Renal pelvis (tissue), 4 donors: ENCODE measurements around the gene LYST. TPM values are rescaled to one million over a fixed set of nuclear protein-coding genes. Genes with fewer than 3 reads are reported as not detected.
"Not testable (repeated sequence)": the region's sequence is repeated elsewhere in the genome, so short reads cannot be mapped to it uniquely, and the experiment has no call there.

Source experiments
- DNase-seq: peaks from one replicate; pipeline ENCODE4 v3.0.0-alpha.2; 2013
- polyA plus RNA-seq, 3 donors: library from polyadenylated mRNA; unstranded; fragments of 120-200 nt; gene quantifications; one replicate each; pipeline ENCODE4 v1.2.1, GENCODE V29; 2013; ENCODE audit not compliant: insufficient read length in 3 of 3

The LYST gene
- polyA plus RNA-seq, 3 donors = 10.2 to 13.2 (median 11.3) TPM

- no peak for DNase-seq
These were observed 230.6 kb downstream of the LYST start for GRCh38 chr1:235635938-235636662.

DNA sequence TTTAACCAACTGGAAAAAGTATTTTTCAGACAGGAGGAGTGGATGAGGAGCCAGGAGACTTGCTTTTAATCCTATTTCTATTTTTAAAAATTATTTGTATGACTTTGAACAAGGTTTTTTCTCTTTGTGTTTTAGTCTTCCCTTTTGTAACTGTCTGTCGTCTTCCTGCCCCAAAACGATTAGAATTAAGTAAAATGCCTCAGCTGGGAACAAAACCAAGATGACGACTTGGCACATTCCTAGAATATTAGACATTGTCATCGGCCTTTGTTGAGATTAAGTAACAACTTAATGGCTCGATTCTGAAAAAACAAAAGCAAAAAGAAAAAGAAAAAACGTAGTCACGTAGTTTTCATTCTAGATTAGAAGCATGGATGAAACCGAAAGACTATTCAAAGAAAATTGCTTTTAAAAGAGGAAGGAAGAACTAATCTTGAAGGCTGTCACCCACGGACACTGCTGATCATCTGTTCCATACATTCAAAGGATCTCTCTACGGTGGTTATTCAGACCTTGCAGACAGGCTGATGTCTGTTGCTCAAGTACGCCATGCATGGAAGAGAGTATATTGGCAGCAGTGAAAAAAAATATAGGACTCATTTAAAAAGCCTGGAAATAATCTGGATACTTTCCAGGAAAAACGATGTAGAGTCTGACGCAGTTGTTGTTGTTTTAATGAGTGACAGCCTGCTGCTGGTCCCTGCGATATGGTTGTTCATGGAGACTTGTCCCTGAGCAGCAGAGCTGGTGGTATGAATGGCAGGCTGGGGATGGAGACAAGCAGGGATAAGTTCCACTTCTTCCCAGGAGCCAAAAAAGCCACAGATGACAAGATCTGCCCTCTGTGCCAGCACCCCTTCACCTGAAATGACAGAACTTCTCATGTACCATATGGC is 234.0 kb downstream of the LYST start:
- DNase-seq = peak; percentile 26

- DNase-seq = no peak
These were observed 234.9 kb downstream of the LYST start for GRCh38 chr1:235631816-235632215.

- no peak for DNase-seq
These were observed 238.2 kb downstream of the LYST start for GRCh38 chr1:235628316-235629005.

- DNase-seq = no peak
These were observed 240.9 kb downstream of the LYST start for GRCh38 chr1:235625831-235626230.

- no peak for DNase-seq
These were observed 241.4 kb downstream of the LYST start for GRCh38 chr1:235625340-235625739.

- DNase-seq = peak; percentile 33
These were observed 241.9 kb downstream of the LYST start for GRCh38 chr1:235624721-235625333.

- no peak for DNase-seq
These were observed 243.5 kb downstream of the LYST start for GRCh38 chr1:235622936-235623779.

- DNase-seq = not testable (repeated sequence)
These were observed 247.6 kb downstream of the LYST start for GRCh38 chr1:235619149-235619548.

GRCh38 chr1:235617808-235618207 is 248.9 kb downstream of the LYST start:
- DNase-seq = no peak

GRCh38 chr1:235617140-235617539 is 249.6 kb downstream of the LYST start:
- DNase-seq = no peak

- no peak for DNase-seq
These were observed 252.2 kb downstream of the LYST start for GRCh38 chr1:235614442-235614954.

DNA sequence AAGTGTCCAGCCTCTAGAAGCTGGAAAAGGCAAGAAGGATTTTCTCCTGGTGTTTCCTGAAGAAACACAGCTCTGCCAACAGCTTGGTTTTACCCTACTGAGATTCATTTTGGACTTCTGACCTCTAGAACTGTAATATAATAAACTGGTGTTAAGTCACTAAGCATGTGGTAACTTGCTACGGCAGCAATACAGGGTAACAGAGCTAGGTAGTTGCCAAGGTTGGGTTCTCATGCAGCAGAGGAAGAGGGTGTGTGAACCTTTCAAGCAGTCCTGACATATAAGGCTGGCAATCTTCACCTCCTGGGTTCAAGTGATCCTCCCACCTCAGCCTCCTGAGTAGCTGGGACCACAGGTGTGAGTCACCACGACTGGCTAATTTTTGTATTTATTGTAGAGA is 253.1 kb downstream of the LYST start:
- no peak for DNase-seq

- DNase-seq = no peak
These were observed 253.9 kb downstream of the LYST start for GRCh38 chr1:235612761-235613160.

Other genes with a start within 250 kb of the LYST start
- gene GNG4, start 217.1 kb downstream of the LYST start, polyA plus RNA-seq = 1 to 10 TPM; 3.1 to 4.0 (median 3.3) TPM
- 100 to 1,000 TPM; 150 to 186 (median 183) TPM for gene NID1, start 198.2 kb upstream of the LYST start, polyA plus RNA-seq